A549 (cell line): Measurements from ENCODE around the gene MAP2K1.

Source experiments
- CHD2 ChIP-seq: fragments of 150-350 bp; IDR thresholded peaks from 2 replicates; pipeline ENCODE4 v1.6.1; 2014; ENCODE audit warnings: low read length; ENCODE audit not compliant: partially characterized antibody
- JUN ChIP-seq, 2 experiments: fragments of >200 bp; sonication (Bioruptor Twin); formaldehyde crosslinking; IDR thresholded peaks; 2 replicates in 1 of 2; 3 replicates in 1 of 2; pipeline ENCODE4 v1.6.1; 2016 to 2017
- MAZ ChIP-seq: fragments of 150-350 bp; IDR thresholded peaks from 2 replicates; pipeline ENCODE4 v1.6.1; 2014; ENCODE audit warnings: antibody characterized with exemption, low read depth, low read length, borderline replicate concordance
- NFE2L2 ChIP-seq: fragments of 150-350 bp; conservative IDR thresholded peaks from 2 replicates; pipeline ENCODE4 v1.6.1; 2014; ENCODE audit warnings: low read length
- POLR2A ChIP-seq: IDR thresholded peaks from 2 replicates; pipeline ENCODE4 v1.6.1; 2012; ENCODE audit warnings: mild to moderate bottlenecking, low read length
- TF ChIP-seq, protein P1 (sequence below): fragments of >200 bp; sonication (Bioruptor Twin); formaldehyde crosslinking; IDR thresholded peaks from 3 replicates; pipeline ENCODE4 v1.5.1; 2016
- TF ChIP-seq, protein P2 (sequence below): fragments of 150-350 bp; IDR thresholded peaks from 2 replicates; pipeline ENCODE4 v1.6.1; 2014; ENCODE audit warnings: low read depth, mild to moderate bottlenecking, low read length

DNA sequence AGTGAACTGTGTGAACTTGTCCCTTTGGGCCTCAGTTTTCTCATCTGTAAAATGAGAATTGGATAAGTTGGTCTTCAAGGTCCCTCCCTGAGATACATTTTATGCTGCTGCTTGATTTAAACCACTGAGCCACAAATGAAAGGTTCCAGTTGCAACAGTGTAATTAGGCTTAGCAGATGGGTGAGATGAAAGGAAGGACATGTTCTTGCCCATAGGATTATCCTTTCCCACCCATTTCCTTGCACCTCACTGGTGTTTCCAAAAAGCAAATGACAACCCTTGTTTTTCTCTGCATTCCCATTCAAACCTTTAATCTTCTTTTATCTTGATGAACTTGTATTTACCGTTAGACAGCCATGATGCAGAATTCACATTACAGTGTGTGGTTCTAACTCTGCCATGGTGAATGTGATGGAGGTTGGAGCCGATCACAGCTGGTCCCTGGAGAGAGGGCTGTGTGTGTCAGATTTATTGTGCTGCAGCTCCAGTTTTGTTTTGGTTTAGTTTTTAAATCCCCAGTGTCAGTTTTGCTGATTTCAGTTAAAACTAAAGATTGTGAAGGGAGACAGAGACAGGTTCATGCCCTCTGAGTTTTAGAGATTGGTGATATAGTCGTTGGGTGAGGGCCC is 44.0 kb downstream of the MAP2K1 start:
- TF ChIP-seq NFE2L2 (no peak), POLR2A (no peak), JUN (IDR thresholded peaks at IDR 0.05) (no peak), MAZ (no peak), CHD2 (no peak)
- TF ChIP-seq, protein P1, sequence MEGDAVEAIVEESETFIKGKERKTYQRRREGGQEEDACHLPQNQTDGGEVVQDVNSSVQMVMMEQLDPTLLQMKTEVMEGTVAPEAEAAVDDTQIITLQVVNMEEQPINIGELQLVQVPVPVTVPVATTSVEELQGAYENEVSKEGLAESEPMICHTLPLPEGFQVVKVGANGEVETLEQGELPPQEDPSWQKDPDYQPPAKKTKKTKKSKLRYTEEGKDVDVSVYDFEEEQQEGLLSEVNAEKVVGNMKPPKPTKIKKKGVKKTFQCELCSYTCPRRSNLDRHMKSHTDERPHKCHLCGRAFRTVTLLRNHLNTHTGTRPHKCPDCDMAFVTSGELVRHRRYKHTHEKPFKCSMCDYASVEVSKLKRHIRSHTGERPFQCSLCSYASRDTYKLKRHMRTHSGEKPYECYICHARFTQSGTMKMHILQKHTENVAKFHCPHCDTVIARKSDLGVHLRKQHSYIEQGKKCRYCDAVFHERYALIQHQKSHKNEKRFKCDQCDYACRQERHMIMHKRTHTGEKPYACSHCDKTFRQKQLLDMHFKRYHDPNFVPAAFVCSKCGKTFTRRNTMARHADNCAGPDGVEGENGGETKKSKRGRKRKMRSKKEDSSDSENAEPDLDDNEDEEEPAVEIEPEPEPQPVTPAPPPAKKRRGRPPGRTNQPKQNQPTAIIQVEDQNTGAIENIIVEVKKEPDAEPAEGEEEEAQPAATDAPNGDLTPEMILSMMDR, result no peak
- TF ChIP-seq, protein P2, sequence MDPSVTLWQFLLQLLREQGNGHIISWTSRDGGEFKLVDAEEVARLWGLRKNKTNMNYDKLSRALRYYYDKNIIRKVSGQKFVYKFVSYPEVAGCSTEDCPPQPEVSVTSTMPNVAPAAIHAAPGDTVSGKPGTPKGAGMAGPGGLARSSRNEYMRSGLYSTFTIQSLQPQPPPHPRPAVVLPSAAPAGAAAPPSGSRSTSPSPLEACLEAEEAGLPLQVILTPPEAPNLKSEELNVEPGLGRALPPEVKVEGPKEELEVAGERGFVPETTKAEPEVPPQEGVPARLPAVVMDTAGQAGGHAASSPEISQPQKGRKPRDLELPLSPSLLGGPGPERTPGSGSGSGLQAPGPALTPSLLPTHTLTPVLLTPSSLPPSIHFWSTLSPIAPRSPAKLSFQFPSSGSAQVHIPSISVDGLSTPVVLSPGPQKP, result no peak
